Measurements from ENCODE around the gene TRANK1. TPM values are rescaled to one million over a fixed set of nuclear protein-coding genes. Genes with fewer than 3 reads are reported as not detected.

The TRANK1 gene
- polyA plus RNA-seq, 1 donor from 2014 or later, result 11.6 TPM

- Histone ChIP-seq H3K27me3 (ENCODE audit: insufficient read depth, low read depth, low read length) (no peaks in the 10 kb centered on the region), H3K79me2 (replicated peaks; ENCODE audit: insufficient read depth, low read length) (no peaks in the 10 kb centered on the region), H3K36me3 (ENCODE audit: insufficient read depth, low read length) (no peaks in the 10 kb centered on the region), H3F3A (ENCODE audit: insufficient read depth, low read length, poor library complexity, severe bottlenecking) (no peaks in the 10 kb centered on the region), H3K9me2 (ENCODE audit: insufficient read depth, low read length) (no peaks in the 10 kb centered on the region), H3K4me3 (ENCODE audit: low read length) (no peak overlapping the region), H3K9ac (ENCODE audit: low read length) (no peak overlapping the region), H4K20me1 (ENCODE audit: insufficient read depth) (no peaks in the 10 kb centered on the region), H3K4me2 (ENCODE audit: low read length) (no peak overlapping the region), H3K9me3 (ENCODE audit: low read length) (no peaks in the 10 kb centered on the region), H2AFZ (ENCODE audit: low read depth, low read length) (no peak overlapping the region), H3K27ac (ENCODE audit: low read length) (no peak overlapping the region)
- TF ChIP-seq POLR2AphosphoS5 (IDR thresholded peaks at IDR 0.05), result no peak
- TF ChIP-seq TAF1 (IDR thresholded peaks at IDR 0.05; ENCODE audit: low read depth), result no peak
- no peak for TF ChIP-seq MXI1 (conservative IDR thresholded peaks at IDR 0.05; ENCODE audit: poor library complexity, severe bottlenecking)
- no peak for TF ChIP-seq EP300 (conservative IDR thresholded peaks at IDR 0.05; ENCODE audit: poor library complexity, severe bottlenecking)
- no peak for TF ChIP-seq RAD21 (conservative IDR thresholded peaks at IDR 0.05)
- no peak for TF ChIP-seq SMC3 (conservative IDR thresholded peaks at IDR 0.05; ENCODE audit: poor library complexity)
- no peak for TF ChIP-seq EZH2 (IDR thresholded peaks at IDR 0.05; ENCODE audit: borderline replicate concordance, insufficient read depth, low read length, poor library complexity, severe bottlenecking)
- TF ChIP-seq, protein P1, sequence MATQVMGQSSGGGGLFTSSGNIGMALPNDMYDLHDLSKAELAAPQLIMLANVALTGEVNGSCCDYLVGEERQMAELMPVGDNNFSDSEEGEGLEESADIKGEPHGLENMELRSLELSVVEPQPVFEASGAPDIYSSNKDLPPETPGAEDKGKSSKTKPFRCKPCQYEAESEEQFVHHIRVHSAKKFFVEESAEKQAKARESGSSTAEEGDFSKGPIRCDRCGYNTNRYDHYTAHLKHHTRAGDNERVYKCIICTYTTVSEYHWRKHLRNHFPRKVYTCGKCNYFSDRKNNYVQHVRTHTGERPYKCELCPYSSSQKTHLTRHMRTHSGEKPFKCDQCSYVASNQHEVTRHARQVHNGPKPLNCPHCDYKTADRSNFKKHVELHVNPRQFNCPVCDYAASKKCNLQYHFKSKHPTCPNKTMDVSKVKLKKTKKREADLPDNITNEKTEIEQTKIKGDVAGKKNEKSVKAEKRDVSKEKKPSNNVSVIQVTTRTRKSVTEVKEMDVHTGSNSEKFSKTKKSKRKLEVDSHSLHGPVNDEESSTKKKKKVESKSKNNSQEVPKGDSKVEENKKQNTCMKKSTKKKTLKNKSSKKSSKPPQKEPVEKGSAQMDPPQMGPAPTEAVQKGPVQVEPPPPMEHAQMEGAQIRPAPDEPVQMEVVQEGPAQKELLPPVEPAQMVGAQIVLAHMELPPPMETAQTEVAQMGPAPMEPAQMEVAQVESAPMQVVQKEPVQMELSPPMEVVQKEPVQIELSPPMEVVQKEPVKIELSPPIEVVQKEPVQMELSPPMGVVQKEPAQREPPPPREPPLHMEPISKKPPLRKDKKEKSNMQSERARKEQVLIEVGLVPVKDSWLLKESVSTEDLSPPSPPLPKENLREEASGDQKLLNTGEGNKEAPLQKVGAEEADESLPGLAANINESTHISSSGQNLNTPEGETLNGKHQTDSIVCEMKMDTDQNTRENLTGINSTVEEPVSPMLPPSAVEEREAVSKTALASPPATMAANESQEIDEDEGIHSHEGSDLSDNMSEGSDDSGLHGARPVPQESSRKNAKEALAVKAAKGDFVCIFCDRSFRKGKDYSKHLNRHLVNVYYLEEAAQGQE (IDR thresholded peaks at IDR 0.05; ENCODE audit: borderline replicate concordance), result no peak
- TF ChIP-seq CTCF (IDR thresholded peaks at IDR 0.05; ENCODE audit: poor library complexity, severe bottlenecking), result no peak
Observed at GRCh38 chr3:36796881-36797280, 148.0 kb downstream of the TRANK1 start.

DNA sequence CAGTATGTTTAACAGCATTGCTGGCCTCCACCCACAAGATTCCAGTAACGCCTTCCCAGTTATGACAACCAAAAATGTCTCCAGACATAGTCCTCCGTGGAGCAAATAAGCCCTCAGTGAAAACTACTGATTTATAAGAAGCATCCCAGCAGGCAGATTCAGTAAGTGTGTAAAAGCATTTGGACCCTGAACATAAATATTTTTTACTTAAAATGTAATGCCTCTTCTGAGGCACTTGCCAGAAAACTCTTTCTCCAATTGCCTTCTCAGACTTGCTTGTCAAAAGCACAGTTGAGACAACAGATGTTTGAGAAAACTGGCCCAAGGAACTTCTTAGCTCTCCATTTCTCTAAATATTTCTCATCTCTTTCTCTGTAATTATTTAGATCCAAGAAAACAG is 148.7 kb downstream of the TRANK1 start:
- Histone ChIP-seq H3K9me2 (ENCODE audit: insufficient read depth, low read length) (no peaks in the 10 kb centered on the region), H3K9me3 (ENCODE audit: low read length) (no peaks in the 10 kb centered on the region), H2AFZ (ENCODE audit: low read depth, low read length) (no peak overlapping the region), H3K27ac (ENCODE audit: low read length) (no peak overlapping the region), H3K27me3 (ENCODE audit: insufficient read depth, low read depth, low read length) (no peaks in the 10 kb centered on the region), H3F3A (ENCODE audit: insufficient read depth, low read length, poor library complexity, severe bottlenecking) (no peaks in the 10 kb centered on the region), H3K79me2 (replicated peaks; ENCODE audit: insufficient read depth, low read length) (no peaks in the 10 kb centered on the region), H3K36me3 (ENCODE audit: insufficient read depth, low read length) (no peaks in the 10 kb centered on the region), H3K4me2 (ENCODE audit: low read length) (no peak overlapping the region), H3K9ac (ENCODE audit: low read length) (no peak overlapping the region), H3K4me3 (ENCODE audit: low read length) (no peak overlapping the region), H4K20me1 (ENCODE audit: insufficient read depth) (no peaks in the 10 kb centered on the region)
- TF ChIP-seq, protein P1 (IDR thresholded peaks at IDR 0.05; ENCODE audit: borderline replicate concordance), result no peak
- TF ChIP-seq RAD21 (conservative IDR thresholded peaks at IDR 0.05) (no peak), EP300 (conservative IDR thresholded peaks at IDR 0.05; ENCODE audit: poor library complexity, severe bottlenecking) (no peak), SMC3 (conservative IDR thresholded peaks at IDR 0.05; ENCODE audit: poor library complexity) (no peak)
